GM12878 (cell line): ENCODE results near the gene DTL. TPM values are rescaled to one million over a fixed set of nuclear protein-coding genes. Genes with fewer than 3 reads are reported as not detected.

Experiments used
- ATF7 ChIP-seq: fragments of 450-650 bp; IDR thresholded peaks from 2 replicates; pipeline ENCODE4 v1.6.1; 2016; ENCODE audit warnings: low read depth, mild to moderate bottlenecking
- CHD1 ChIP-seq: IDR thresholded peaks from 2 replicates; pipeline ENCODE4 v1.6.1; 2012; ENCODE audit warnings: low read depth, low read length, improper control_type of control experiment
- NR2C2 ChIP-seq: IDR thresholded peaks from 2 replicates; pipeline ENCODE4 v1.6.1; 2011; ENCODE audit warnings: borderline replicate concordance, low read depth; ENCODE audit not compliant: control insufficient read depth, insufficient read length
- PAX8 ChIP-seq: fragments of 450-650 bp; IDR thresholded peaks from 2 replicates; pipeline ENCODE4 v1.6.1; 2017; ENCODE audit warnings: mild to moderate bottlenecking, moderate library complexity
- RB1 ChIP-seq: fragments of 450-650 bp; formaldehyde crosslinking; IDR thresholded peaks from 2 replicates; pipeline ENCODE4 v1.6.1; 2017; ENCODE audit warnings: mild to moderate bottlenecking, borderline replicate concordance
- RUNX3 ChIP-seq: IDR thresholded peaks from 2 replicates; pipeline ENCODE4 v1.6.1; 2012; ENCODE audit warnings: low read length, inconsistent platforms
- SMAD1 ChIP-seq: fragments of 450-650 bp; IDR thresholded peaks from 2 replicates; pipeline ENCODE4 v1.6.1; 2018; ENCODE audit warnings: mild to moderate bottlenecking, low read depth; ENCODE audit not compliant: partially characterized antibody
- SMAD5 ChIP-seq: IDR thresholded peaks from 2 replicates; pipeline ENCODE4 v1.6.1; 2016; ENCODE audit warnings: antibody characterized with exemption, low read depth
- SMC3 ChIP-seq: IDR thresholded peaks from 2 replicates; pipeline ENCODE4 v1.6.1; 2011; ENCODE audit warnings: low read length, improper control_type of control experiment, borderline replicate concordance
- SUPT20H ChIP-seq: IDR thresholded peaks from 2 replicates; pipeline ENCODE4 v1.6.1; 2011; ENCODE audit warnings: low read depth, mild to moderate bottlenecking, low read length, moderate library complexity, borderline replicate concordance; ENCODE audit not compliant: control insufficient read depth
- ZNF274 ChIP-seq: IDR thresholded peaks from one replicate; pipeline ENCODE4 v1.8.0; 2011; ENCODE audit not compliant: insufficient read length, insufficient read depth
- ZNF384 ChIP-seq: IDR thresholded peaks from 2 replicates; pipeline ENCODE4 v1.6.1; 2012; ENCODE audit warnings: low read depth, mild to moderate bottlenecking, low read length, improper control_type of control experiment, borderline replicate concordance
- polyA plus RNA-seq, 11 experiments: library from polyadenylated mRNA; depleted of rRNA in 4 of 11; unstranded in 6 of 11; stranded (reverse) in 5 of 11; fragments of >200 nt; fragmentation: Nextera tagmentation in 4 of 11; fragmentation: Illumina TruSeq in 1 of 11; extraction: Ambion mirVana in 4 of 11; extraction: Trizol in 1 of 11; gene quantifications; 1 replicate in 1 of 11; 2 replicates in 10 of 11; pipeline versions ENCODE4 v1.2.1 to v1.2.3, GENCODE V29; 2011 to 2016; ENCODE audit warnings: inconsistent platforms in 2 of 11, missing spikeins in 2 of 11, low read depth in 1 of 11
- total RNA-seq, 4 experiments: library from RNA; depleted of rRNA in 3 of 4; stranded (reverse); fragments of >200 nt in 3 of 4; fragmentation: Illumina TruSeq in 1 of 4; extraction: Trizol in 1 of 4; gene quantifications; 2 replicates each; pipeline versions ENCODE4 v1.2.1 to v1.2.3, GENCODE V29; 2013 to 2021
- TF ChIP-seq, protein P1 (sequence below): fragments of 450-650 bp; IDR thresholded peaks from 2 replicates; pipeline ENCODE4 v1.6.1; 2017; ENCODE audit warnings: mild to moderate bottlenecking, moderate library complexity
- TF ChIP-seq, protein P2 (sequence below): fragments of 450-650 bp; IDR thresholded peaks from 2 replicates; pipeline ENCODE4 v1.6.1; 2016; ENCODE audit warnings: mild to moderate bottlenecking
- TF ChIP-seq, protein P3 (sequence below), 3 experiments: IDR thresholded peaks in 2 of 3; conservative IDR thresholded peaks in 1 of 3; 2 replicates each; pipeline ENCODE4 v1.5.1; 2011; ENCODE audit warnings: low read depth in 3 of 3, low read length in 3 of 3, mild to moderate bottlenecking in 3 of 3, control low read depth in 2 of 3, moderate library complexity in 2 of 3, inconsistent platforms in 1 of 3, mixed read lengths in 1 of 3; ENCODE audit not compliant: control insufficient read depth in 2 of 3, insufficient read depth in 1 of 3; ENCODE audit errors: extremely low read depth in 1 of 3
- TF ChIP-seq, protein P4 (sequence below): fragments of 450-650 bp; IDR thresholded peaks from 2 replicates; pipeline ENCODE4 v1.6.1; 2018; ENCODE audit warnings: borderline replicate concordance, mild to moderate bottlenecking; ENCODE audit not compliant: partially characterized antibody
- TF ChIP-seq, protein P5 (sequence below): fragments of 450-650 bp; conservative IDR thresholded peaks from 2 replicates; pipeline ENCODE4 v1.6.1; 2017; ENCODE audit warnings: mild to moderate bottlenecking, moderate library complexity

DTL gene
- total and polyA plus RNA-seq, 10 of the 15 experiments (the other 5 are each of a cell fraction or from before 2014, with no cell fraction given): 24.1 to 73.4 (median 52.2) TPM

DNA sequence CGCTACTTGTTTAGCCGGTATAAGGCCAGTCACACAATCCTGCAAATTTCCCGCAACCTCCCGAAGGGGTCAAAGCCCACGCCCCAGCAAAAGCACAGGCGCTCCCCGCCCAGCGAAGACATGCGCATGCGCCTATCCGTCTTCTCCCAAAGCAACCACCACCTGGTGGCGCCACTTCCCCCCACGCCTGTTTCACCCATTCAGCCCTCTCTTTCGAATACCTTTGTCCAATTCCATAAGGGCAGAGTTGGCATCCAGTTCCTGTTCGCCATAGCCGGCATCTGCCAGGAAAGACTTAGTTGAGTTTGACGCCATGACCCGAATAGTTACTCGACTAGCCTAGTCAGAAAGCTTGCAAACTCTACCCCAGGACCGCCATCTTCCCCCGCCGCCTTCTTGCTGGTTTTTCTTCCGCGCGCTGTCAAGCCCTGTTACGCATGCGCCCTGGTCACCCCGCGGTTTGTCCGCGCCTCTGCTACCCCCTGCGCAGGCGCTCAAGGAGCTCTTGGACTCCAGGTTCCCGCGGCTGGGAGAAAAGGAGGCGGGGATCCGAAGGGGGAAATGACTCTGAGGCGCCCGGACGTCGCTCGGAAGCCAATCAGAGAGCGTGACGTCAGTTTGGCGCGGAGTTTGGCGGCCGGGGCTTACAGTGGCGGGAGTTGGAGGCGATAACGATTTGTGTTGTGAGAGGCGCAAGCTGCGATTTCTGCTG is at the start of gene DTL, which contains the start of gene INTS7 (continued):
- no peak for TF ChIP-seq SUPT20H
- TF ChIP-seq, protein P1, sequence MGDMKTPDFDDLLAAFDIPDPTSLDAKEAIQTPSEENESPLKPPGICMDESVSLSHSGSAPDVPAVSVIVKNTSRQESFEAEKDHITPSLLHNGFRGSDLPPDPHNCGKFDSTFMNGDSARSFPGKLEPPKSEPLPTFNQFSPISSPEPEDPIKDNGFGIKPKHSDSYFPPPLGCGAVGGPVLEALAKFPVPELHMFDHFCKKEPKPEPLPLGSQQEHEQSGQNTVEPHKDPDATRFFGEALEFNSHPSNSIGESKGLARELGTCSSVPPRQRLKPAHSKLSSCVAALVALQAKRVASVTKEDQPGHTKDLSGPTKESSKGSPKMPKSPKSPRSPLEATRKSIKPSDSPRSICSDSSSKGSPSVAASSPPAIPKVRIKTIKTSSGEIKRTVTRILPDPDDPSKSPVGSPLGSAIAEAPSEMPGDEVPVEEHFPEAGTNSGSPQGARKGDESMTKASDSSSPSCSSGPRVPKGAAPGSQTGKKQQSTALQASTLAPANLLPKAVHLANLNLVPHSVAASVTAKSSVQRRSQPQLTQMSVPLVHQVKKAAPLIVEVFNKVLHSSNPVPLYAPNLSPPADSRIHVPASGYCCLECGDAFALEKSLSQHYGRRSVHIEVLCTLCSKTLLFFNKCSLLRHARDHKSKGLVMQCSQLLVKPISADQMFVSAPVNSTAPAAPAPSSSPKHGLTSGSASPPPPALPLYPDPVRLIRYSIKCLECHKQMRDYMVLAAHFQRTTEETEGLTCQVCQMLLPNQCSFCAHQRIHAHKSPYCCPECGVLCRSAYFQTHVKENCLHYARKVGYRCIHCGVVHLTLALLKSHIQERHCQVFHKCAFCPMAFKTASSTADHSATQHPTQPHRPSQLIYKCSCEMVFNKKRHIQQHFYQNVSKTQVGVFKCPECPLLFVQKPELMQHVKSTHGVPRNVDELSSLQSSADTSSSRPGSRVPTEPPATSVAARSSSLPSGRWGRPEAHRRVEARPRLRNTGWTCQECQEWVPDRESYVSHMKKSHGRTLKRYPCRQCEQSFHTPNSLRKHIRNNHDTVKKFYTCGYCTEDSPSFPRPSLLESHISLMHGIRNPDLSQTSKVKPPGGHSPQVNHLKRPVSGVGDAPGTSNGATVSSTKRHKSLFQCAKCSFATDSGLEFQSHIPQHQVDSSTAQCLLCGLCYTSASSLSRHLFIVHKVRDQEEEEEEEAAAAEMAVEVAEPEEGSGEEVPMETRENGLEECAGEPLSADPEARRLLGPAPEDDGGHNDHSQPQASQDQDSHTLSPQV: peak; percentile 89; the same call in 1 of the 2 replicates
- TF ChIP-seq CHD1: no peak
- TF ChIP-seq, protein P2, sequence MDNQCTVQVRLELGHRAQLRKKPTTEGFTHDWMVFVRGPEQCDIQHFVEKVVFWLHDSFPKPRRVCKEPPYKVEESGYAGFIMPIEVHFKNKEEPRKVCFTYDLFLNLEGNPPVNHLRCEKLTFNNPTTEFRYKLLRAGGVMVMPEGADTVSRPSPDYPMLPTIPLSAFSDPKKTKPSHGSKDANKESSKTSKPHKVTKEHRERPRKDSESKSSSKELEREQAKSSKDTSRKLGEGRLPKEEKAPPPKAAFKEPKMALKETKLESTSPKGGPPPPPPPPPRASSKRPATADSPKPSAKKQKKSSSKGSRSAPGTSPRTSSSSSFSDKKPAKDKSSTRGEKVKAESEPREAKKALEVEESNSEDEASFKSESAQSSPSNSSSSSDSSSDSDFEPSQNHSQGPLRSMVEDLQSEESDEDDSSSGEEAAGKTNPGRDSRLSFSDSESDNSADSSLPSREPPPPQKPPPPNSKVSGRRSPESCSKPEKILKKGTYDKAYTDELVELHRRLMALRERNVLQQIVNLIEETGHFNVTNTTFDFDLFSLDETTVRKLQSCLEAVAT: peak; percentile 93
- TF ChIP-seq NR2C2: no peak
- TF ChIP-seq PAX8: peak; percentile 81
- no peak for TF ChIP-seq SMC3
- TF ChIP-seq, protein P3, sequence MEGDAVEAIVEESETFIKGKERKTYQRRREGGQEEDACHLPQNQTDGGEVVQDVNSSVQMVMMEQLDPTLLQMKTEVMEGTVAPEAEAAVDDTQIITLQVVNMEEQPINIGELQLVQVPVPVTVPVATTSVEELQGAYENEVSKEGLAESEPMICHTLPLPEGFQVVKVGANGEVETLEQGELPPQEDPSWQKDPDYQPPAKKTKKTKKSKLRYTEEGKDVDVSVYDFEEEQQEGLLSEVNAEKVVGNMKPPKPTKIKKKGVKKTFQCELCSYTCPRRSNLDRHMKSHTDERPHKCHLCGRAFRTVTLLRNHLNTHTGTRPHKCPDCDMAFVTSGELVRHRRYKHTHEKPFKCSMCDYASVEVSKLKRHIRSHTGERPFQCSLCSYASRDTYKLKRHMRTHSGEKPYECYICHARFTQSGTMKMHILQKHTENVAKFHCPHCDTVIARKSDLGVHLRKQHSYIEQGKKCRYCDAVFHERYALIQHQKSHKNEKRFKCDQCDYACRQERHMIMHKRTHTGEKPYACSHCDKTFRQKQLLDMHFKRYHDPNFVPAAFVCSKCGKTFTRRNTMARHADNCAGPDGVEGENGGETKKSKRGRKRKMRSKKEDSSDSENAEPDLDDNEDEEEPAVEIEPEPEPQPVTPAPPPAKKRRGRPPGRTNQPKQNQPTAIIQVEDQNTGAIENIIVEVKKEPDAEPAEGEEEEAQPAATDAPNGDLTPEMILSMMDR (IDR thresholded peaks at IDR 0.05 in 2 of 3, conservative IDR thresholded peaks at IDR 0.05 in 1 of 3; ENCODE audit: control insufficient read depth in 2 of 3, extremely low read depth in 1 of 3, insufficient read depth in 1 of 3, low read depth in 3 of 3, low read length in 3 of 3): peak; percentile 82 to 97 (median 83)
- peak; percentile 91 for TF ChIP-seq ATF7
- TF ChIP-seq, protein P4, sequence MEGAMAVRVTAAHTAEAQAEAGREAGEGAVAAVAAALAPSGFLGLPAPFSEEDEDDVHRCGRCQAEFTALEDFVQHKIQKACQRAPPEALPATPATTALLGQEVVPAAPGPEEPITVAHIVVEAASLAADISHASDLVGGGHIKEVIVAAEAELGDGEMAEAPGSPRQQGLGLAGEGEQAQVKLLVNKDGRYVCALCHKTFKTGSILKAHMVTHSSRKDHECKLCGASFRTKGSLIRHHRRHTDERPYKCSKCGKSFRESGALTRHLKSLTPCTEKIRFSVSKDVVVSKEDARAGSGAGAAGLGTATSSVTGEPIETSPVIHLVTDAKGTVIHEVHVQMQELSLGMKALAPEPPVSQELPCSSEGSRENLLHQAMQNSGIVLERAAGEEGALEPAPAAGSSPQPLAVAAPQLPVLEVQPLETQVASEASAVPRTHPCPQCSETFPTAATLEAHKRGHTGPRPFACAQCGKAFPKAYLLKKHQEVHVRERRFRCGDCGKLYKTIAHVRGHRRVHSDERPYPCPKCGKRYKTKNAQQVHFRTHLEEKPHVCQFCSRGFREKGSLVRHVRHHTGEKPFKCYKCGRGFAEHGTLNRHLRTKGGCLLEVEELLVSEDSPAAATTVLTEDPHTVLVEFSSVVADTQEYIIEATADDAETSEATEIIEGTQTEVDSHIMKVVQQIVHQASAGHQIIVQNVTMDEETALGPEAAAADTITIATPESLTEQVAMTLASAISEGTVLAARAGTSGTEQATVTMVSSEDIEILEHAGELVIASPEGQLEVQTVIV: no peak
- peak; percentile 91 for TF ChIP-seq SMAD5
- TF ChIP-seq RUNX3: peak; percentile 50; the same call in 1 of the 2 replicates
- peak; percentile 74 for TF ChIP-seq SMAD1
- TF ChIP-seq ZNF274: no peak
- TF ChIP-seq RB1: peak; percentile 90
- no peak for TF ChIP-seq ZNF384
- TF ChIP-seq, protein P5, sequence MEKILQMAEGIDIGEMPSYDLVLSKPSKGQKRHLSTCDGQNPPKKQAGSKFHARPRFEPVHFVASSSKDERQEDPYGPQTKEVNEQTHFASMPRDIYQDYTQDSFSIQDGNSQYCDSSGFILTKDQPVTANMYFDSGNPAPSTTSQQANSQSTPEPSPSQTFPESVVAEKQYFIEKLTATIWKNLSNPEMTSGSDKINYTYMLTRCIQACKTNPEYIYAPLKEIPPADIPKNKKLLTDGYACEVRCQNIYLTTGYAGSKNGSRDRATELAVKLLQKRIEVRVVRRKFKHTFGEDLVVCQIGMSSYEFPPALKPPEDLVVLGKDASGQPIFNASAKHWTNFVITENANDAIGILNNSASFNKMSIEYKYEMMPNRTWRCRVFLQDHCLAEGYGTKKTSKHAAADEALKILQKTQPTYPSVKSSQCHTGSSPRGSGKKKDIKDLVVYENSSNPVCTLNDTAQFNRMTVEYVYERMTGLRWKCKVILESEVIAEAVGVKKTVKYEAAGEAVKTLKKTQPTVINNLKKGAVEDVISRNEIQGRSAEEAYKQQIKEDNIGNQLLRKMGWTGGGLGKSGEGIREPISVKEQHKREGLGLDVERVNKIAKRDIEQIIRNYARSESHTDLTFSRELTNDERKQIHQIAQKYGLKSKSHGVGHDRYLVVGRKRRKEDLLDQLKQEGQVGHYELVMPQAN: peak; percentile 99
